Memory B cell (primary cell): ENCODE results near the gene AHSP.
"Not testable (repeated sequence)": the region's sequence is repeated elsewhere in the genome, so short reads cannot be mapped to it uniquely, and the experiment has no call there.

Source experiments
- ATAC-seq: fragments of 150-1000 bp; cut with Tn5 transposase; 2 replicates; pipeline ENCODE4 v1.10.0; 2021; ENCODE audit warnings: low read depth, mild to moderate bottlenecking, moderate library complexity
- DNase-seq, 2 donors: peaks; one replicate each; pipeline ENCODE4 v3.0.0; 2022; ENCODE audit warnings: low spot score in 2 of 2
- H3K27ac Mint-ChIP-seq: one replicate; pipeline ENCODE4 v1.8.0; 2022; ENCODE audit warnings: mild to moderate bottlenecking, moderate library complexity, mixed read lengths
- H3K27me3 Mint-ChIP-seq: one replicate; pipeline ENCODE4 v1.8.0; 2022; ENCODE audit warnings: mixed read lengths
- H3K36me3 Mint-ChIP-seq: one replicate; pipeline ENCODE4 v1.8.0; 2022; ENCODE audit warnings: mild to moderate bottlenecking, mixed read lengths
- H3K4me1 Mint-ChIP-seq: one replicate; pipeline ENCODE4 v1.8.0; 2022; ENCODE audit warnings: mixed read lengths
- H3K4me3 Mint-ChIP-seq: one replicate; pipeline ENCODE4 v1.8.0; 2022; ENCODE audit warnings: mild to moderate bottlenecking, moderate library complexity, mixed read lengths
- H3K9me3 Mint-ChIP-seq: one replicate; pipeline ENCODE4 v1.8.0; 2022; ENCODE audit warnings: mixed read lengths

Gene AHSP

GRCh38 chr16:31572821-31573220 is 45.1 kb downstream of the AHSP start:
- ATAC-seq (no peak), DNase-seq (no peak)
- Mint-ChIP-seq H3K4me3 (no peak overlapping the region), H3K27me3 (peaks cover 13% of the 10 kb centered on the region), H3K27ac (no peak overlapping the region), H3K9me3 (peaks cover 15% of the 10 kb centered on the region), H3K36me3 (peaks cover 5% of the 10 kb centered on the region), H3K4me1 (peaks cover 5% of the 10 kb centered on the region)

GRCh38 chr16:31574159-31574558 is 46.5 kb downstream of the AHSP start:
- H3K27ac Mint-ChIP-seq, H3K27me3 Mint-ChIP-seq, H3K36me3 Mint-ChIP-seq, H3K4me1 Mint-ChIP-seq, ATAC-seq, H3K4me3 Mint-ChIP-seq, DNase-seq: not testable (repeated sequence)
- peaks cover 20% of the 10 kb centered on the region for H3K9me3 Mint-ChIP-seq

- Mint-ChIP-seq H3K4me3 (no peak overlapping the region), H3K4me1 (no peaks in the 10 kb centered on the region), H3K36me3 (peaks cover 6% of the 10 kb centered on the region), H3K27me3 (no peaks in the 10 kb centered on the region), H3K27ac (no peak overlapping the region), H3K9me3 (peaks cover 18% of the 10 kb centered on the region)
- no peak for ATAC-seq
- no peak for DNase-seq
These were observed 49.7 kb downstream of the AHSP start for GRCh38 chr16:31577411-31577810.
